Neural cell (in vitro differentiated cells): ENCODE measurements around the gene C1R.

Source experiments
- EZH2 ChIP-seq: fragments of 200-600, 300-800 bp; shearing (Covaris generic), sonication (generic); IDR thresholded peaks from 2 replicates; pipeline ENCODE4 v1.6.1; 2014; ENCODE audit warnings: antibody characterized with exemption, low read length, borderline replicate concordance, mild to moderate bottlenecking; ENCODE audit not compliant: insufficient read depth, poor library complexity, severe bottlenecking
- MXI1 ChIP-seq: fragments of 450-650 bp; conservative IDR thresholded peaks from 2 replicates; pipeline ENCODE4 v1.6.1; 2014; ENCODE audit warnings: antibody characterized with exemption, mild to moderate bottlenecking; ENCODE audit not compliant: poor library complexity, severe bottlenecking
- TF ChIP-seq, protein P1 (sequence below): fragments of 450-650 bp; IDR thresholded peaks from 2 replicates; pipeline ENCODE4 v1.5.1; 2014; ENCODE audit warnings: antibody characterized with exemption, mild to moderate bottlenecking, moderate library complexity; ENCODE audit not compliant: poor library complexity, severe bottlenecking

DNA sequence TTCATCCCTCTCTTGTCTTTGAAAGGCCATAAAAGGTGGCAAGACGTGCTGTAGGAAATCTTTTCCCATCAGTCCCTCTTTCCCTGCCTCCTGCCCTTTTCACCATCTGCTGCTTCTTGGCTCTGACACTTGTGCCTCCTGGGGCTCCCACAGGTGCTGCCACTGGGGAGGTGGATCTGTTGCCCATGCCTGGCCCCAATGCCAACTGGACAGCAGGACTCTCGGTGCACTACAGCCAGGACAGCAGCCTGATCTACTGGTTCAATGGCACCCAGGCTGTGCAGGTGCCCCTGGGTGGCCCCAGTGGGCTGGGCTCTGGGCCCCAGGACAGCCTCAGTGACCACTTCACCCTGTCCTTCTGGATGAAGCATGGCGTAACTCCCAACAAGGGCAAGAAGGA, 44.4 kb upstream of the C1R start:
- TF ChIP-seq, protein P1, sequence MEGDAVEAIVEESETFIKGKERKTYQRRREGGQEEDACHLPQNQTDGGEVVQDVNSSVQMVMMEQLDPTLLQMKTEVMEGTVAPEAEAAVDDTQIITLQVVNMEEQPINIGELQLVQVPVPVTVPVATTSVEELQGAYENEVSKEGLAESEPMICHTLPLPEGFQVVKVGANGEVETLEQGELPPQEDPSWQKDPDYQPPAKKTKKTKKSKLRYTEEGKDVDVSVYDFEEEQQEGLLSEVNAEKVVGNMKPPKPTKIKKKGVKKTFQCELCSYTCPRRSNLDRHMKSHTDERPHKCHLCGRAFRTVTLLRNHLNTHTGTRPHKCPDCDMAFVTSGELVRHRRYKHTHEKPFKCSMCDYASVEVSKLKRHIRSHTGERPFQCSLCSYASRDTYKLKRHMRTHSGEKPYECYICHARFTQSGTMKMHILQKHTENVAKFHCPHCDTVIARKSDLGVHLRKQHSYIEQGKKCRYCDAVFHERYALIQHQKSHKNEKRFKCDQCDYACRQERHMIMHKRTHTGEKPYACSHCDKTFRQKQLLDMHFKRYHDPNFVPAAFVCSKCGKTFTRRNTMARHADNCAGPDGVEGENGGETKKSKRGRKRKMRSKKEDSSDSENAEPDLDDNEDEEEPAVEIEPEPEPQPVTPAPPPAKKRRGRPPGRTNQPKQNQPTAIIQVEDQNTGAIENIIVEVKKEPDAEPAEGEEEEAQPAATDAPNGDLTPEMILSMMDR: no peak
- TF ChIP-seq EZH2: no peak
- TF ChIP-seq MXI1: no peak
